C4-2B (cell line): ENCODE results near the gene MLANA.

Experiments used
- CTCF ChIP-seq: fragments of 450-650 bp; conservative IDR thresholded peaks from 2 replicates; pipeline ENCODE4 v1.5.1; 2017; ENCODE audit warnings: mild to moderate bottlenecking
- ZFX ChIP-seq: fragments of 450-650 bp; IDR thresholded peaks from 2 replicates; pipeline ENCODE4 v1.6.1; 2017

DNA sequence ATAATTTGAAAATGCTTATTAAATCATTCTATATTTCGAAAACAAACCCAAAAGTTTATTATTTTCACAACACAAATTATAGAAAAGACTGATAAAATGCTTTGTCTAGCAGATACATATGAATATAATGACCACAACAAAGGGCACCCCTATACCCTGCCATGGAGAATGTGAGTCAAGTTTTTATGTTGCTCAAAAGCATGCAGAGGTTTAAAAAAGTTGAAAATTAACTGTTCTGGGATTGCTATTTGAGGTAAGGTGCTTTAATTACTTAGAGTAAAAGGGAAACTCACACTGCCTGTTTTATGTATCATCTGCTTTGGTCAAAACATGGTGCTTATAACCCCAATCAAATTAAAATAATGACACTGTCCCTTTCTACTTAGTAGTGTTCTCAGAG is 41.0 kb downstream of the MLANA start:
- no peak for TF ChIP-seq CTCF
- TF ChIP-seq ZFX: no peak
